ENCODE data around the gene UPB1.

UPB1 gene

GRCh38 chr22:24482575-24482974, 12.6 kb upstream of the UPB1 start:
- Histone ChIP-seq H3K27me3 (ENCODE audit: insufficient read depth, low read length, poor library complexity, severe bottlenecking) (no peaks in the 10 kb centered on the region), H3K9me2 (replicated peaks; ENCODE audit: low read depth, low read length) (no peaks in the 10 kb centered on the region), H3F3A (ENCODE audit: low read depth) (no peaks in the 10 kb centered on the region), H3K4me2 (ENCODE audit: low read depth, low read length, poor library complexity, severe bottlenecking) (no peak overlapping the region), H2AFZ (ENCODE audit: low read length) (peak overlapping the region; percentile 29; the same call in 1 of the 2 replicates), H3K79me2 (ENCODE audit: insufficient read depth, low read length) (no peaks in the 10 kb centered on the region), H3K4me3 (ENCODE audit: low read length, poor library complexity, severe bottlenecking) (no peak overlapping the region), H3K9me3 (ENCODE audit: insufficient read depth, low read depth, low read length) (no peaks in the 10 kb centered on the region), H3K4me1 (ENCODE audit: insufficient read depth, low read length, poor library complexity, severe bottlenecking) (no peaks in the 10 kb centered on the region), H3K36me3 (ENCODE audit: insufficient read depth, low read length) (no peaks in the 10 kb centered on the region), H4K20me1 (ENCODE audit: insufficient read depth, low read length, poor library complexity, severe bottlenecking) (no peaks in the 10 kb centered on the region), H3K9ac (ENCODE audit: low read depth, low read length, poor library complexity, severe bottlenecking) (no peak overlapping the region)
- TF ChIP-seq CTCF (conservative IDR thresholded peaks at IDR 0.05; ENCODE audit: low read length), result no peak
- TF ChIP-seq EZH2phosphoT487 (IDR thresholded peaks at IDR 0.05; ENCODE audit: borderline replicate concordance), result no peak

- H3K4me3 ChIP-seq (ENCODE audit: low read length, poor library complexity, severe bottlenecking), result no peak overlapping the region
- H3K27me3 ChIP-seq (ENCODE audit: insufficient read depth, low read length, poor library complexity, severe bottlenecking), result no peaks in the 10 kb centered on the region
- H2AFZ ChIP-seq (ENCODE audit: low read length), result no peak overlapping the region
- no peaks in the 10 kb centered on the region for H4K20me1 ChIP-seq (ENCODE audit: insufficient read depth, low read length, poor library complexity, severe bottlenecking)
- no peak overlapping the region for H3K9ac ChIP-seq (ENCODE audit: low read depth, low read length, poor library complexity, severe bottlenecking)
- H3K4me1 ChIP-seq (ENCODE audit: insufficient read depth, low read length, poor library complexity, severe bottlenecking), result no peaks in the 10 kb centered on the region
- no peaks in the 10 kb centered on the region for H3K9me2 ChIP-seq (replicated peaks; ENCODE audit: low read depth, low read length)
- no peaks in the 10 kb centered on the region for H3K79me2 ChIP-seq (ENCODE audit: insufficient read depth, low read length)
- no peak overlapping the region for H3K4me2 ChIP-seq (ENCODE audit: low read depth, low read length, poor library complexity, severe bottlenecking)
- H3K9me3 ChIP-seq (ENCODE audit: insufficient read depth, low read depth, low read length), result no peaks in the 10 kb centered on the region
- H3F3A ChIP-seq (ENCODE audit: low read depth), result no peaks in the 10 kb centered on the region
- TF ChIP-seq EZH2phosphoT487 (IDR thresholded peaks at IDR 0.05; ENCODE audit: borderline replicate concordance), result no peak
- no peak for TF ChIP-seq CTCF (conservative IDR thresholded peaks at IDR 0.05; ENCODE audit: low read length)
- H3K36me3 ChIP-seq (ENCODE audit: insufficient read depth, low read length), result no peaks in the 10 kb centered on the region
Observed at GRCh38 chr22:24482998-24483397, 12.1 kb upstream of the UPB1 start.

- Histone ChIP-seq H4K20me1 (ENCODE audit: insufficient read depth, low read length, poor library complexity, severe bottlenecking) (no peaks in the 10 kb centered on the region), H3K27me3 (ENCODE audit: insufficient read depth, low read length, poor library complexity, severe bottlenecking) (no peaks in the 10 kb centered on the region), H3K9me2 (replicated peaks; ENCODE audit: low read depth, low read length) (no peaks in the 10 kb centered on the region), H2AFZ (ENCODE audit: low read length) (no peak overlapping the region), H3F3A (ENCODE audit: low read depth) (no peaks in the 10 kb centered on the region), H3K4me1 (ENCODE audit: insufficient read depth, low read length, poor library complexity, severe bottlenecking) (no peaks in the 10 kb centered on the region), H3K4me2 (ENCODE audit: low read depth, low read length, poor library complexity, severe bottlenecking) (no peak overlapping the region), H3K36me3 (ENCODE audit: insufficient read depth, low read length) (no peaks in the 10 kb centered on the region), H3K9me3 (ENCODE audit: insufficient read depth, low read depth, low read length) (no peaks in the 10 kb centered on the region), H3K79me2 (ENCODE audit: insufficient read depth, low read length) (no peaks in the 10 kb centered on the region), H3K4me3 (ENCODE audit: low read length, poor library complexity, severe bottlenecking) (no peak overlapping the region), H3K9ac (ENCODE audit: low read depth, low read length, poor library complexity, severe bottlenecking) (no peak overlapping the region)
- TF ChIP-seq EZH2phosphoT487 (IDR thresholded peaks at IDR 0.05; ENCODE audit: borderline replicate concordance) (no peak), CTCF (conservative IDR thresholded peaks at IDR 0.05; ENCODE audit: low read length) (no peak)
Observed at GRCh38 chr22:24483976-24484545, 11.1 kb upstream of the UPB1 start.
